GM19467 (cell line): ENCODE results near the gene SHC3.

Experiments
- ATAC-seq: cut with Tn5 transposase; IDR thresholded peaks from one replicate; pipeline ENCODE4 v1.9.1; 2021; ENCODE audit warnings: mild to moderate bottlenecking, moderate library complexity; ENCODE audit not compliant: unreplicated experiment

The SHC3 gene

GRCh38 chr9:89006996-89007967, 171.3 kb downstream of the SHC3 start:
- no peak for ATAC-seq

- ATAC-seq: no peak
Observed at GRCh38 chr9:89006267-89006666, 172.4 kb downstream of the SHC3 start.

- ATAC-seq: no peak
Observed at GRCh38 chr9:89005323-89005722, 173.3 kb downstream of the SHC3 start.

GRCh38 chr9:89002987-89003386, 175.6 kb downstream of the SHC3 start:
- ATAC-seq: no peak

- ATAC-seq: no peak
Observed at GRCh38 chr9:89001917-89002540, 176.6 kb downstream of the SHC3 start.

- no peak for ATAC-seq
Observed at GRCh38 chr9:89000973-89001916, 177.4 kb downstream of the SHC3 start.

- no peak for ATAC-seq
Observed at GRCh38 chr9:89000371-89000781, 178.2 kb downstream of the SHC3 start.

GRCh38 chr9:88998911-88999310, 179.7 kb downstream of the SHC3 start:
- ATAC-seq: no peak

- no peak for ATAC-seq
Observed at GRCh38 chr9:88998503-88998902, 180.1 kb downstream of the SHC3 start.

DNA sequence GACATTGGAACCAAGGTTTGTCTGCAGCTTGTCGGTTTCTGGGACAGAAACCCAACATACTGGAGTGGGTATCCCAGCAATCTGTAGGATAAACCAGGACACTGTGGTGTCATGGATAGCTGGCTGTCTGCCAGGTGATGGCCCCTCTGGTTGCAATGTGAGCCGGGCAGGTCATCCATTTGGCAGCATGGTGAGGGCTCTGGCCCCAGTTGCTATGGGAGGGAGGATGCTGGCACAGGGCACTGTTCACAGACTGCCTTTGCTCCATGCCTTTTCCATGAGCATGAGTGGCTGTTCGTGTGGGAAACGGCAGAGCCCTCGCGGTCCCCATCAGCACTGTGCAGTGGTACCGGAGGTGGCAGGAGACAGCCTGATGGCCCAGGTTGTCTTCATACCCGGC, 181.0 kb downstream of the SHC3 start:
- ATAC-seq: no peak

GRCh38 chr9:88996921-88997235, 181.7 kb downstream of the SHC3 start:
- ATAC-seq: no peak

GRCh38 chr9:88996046-88996920, 182.3 kb downstream of the SHC3 start:
- no peak for ATAC-seq

DNA sequence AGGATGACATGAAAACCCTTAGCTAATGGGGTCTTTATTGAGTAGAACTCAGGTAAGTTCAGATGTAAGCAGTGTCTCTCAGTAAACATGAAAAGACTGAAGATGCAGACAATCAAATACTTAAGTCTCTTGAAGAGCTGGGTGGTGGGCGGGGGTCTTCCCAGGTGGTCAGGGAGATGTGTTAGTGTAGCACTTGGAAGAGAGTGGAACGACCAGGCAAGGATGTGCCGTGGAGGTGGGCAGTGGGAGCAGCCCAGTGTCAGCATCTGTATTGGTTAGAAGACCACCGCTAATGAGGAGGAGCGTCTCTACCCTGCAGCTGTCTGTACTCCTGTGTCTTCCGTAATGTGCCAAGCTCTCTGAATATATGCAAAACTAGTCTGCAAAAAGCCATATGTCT, 183.0 kb downstream of the SHC3 start:
- ATAC-seq: no peak

GRCh38 chr9:88995200-88995577, 183.4 kb downstream of the SHC3 start:
- no peak for ATAC-seq

- ATAC-seq: no peak
Observed at GRCh38 chr9:88994469-88995199, 184.0 kb downstream of the SHC3 start.

DNA sequence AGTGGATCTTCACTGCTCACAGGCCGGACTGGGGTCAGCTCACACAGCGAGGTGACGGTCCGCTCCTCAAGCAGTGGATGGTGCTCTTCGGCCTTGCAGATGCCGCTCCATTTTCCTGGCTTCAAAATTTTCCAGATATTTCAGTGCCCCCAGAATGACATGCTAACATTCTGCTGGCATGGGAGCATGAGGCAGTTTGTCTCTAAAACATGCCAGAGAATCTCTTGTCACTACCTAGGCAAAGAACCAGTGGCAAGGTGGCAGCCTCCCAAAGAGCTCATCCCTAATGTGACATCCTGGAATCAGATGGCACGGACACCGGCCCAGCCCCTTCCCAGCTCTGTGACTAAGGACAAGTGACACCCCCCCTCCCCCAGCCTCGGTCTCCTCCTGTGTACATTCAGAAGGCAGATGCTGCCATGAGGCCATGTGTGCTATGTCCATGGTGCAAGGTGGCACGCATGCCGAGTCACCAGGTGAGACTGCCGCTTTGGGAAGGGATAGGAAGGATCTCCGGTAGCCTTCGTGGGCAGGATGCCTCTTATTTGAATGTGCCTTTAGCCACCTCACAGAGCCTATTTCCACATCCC, 184.7 kb downstream of the SHC3 start:
- no peak for ATAC-seq

DNA sequence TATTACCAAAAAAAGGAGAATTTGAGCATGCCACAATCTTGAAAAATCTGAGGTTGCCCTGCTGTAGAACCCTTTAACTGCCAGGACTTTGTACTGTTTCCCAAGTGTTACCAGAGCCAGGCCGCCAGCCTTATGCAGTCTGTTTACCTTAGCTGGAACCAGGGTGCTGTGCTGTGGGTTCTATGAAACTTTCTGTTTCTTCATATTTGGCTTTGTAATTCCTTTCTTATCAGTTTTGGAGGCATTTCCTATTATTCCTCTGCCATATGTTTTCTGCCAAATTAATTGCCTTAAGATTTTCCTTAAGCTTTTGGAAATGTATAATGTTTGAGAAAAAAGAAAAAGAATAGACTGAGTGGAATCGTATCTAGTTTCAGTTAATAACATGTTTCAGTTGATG, 185.3 kb downstream of the SHC3 start:
- no peak for ATAC-seq

GRCh38 chr9:88992556-88992955, 186.1 kb downstream of the SHC3 start:
- no peak for ATAC-seq
